Lower leg skin (tissue), 3 donors: ENCODE measurements around the gene DENND1A.

Experiments
- POLR2A ChIP-seq, 2 donors: fragments of 450-650 bp; IDR thresholded peaks; one replicate each; pipeline ENCODE4 v1.6.1; 2016 to 2017; ENCODE audit warnings: antibody characterized with exemption in 2 of 2, mild to moderate bottlenecking in 1 of 2, moderate library complexity in 1 of 2
- TF ChIP-seq, protein P1 (sequence below), 3 donors: fragments of 450-650 bp; IDR thresholded peaks; one replicate each; pipeline ENCODE4 v1.5.1; 2016; ENCODE audit warnings: antibody characterized with exemption in 3 of 3, mild to moderate bottlenecking in 3 of 3, moderate library complexity in 2 of 3

DNA sequence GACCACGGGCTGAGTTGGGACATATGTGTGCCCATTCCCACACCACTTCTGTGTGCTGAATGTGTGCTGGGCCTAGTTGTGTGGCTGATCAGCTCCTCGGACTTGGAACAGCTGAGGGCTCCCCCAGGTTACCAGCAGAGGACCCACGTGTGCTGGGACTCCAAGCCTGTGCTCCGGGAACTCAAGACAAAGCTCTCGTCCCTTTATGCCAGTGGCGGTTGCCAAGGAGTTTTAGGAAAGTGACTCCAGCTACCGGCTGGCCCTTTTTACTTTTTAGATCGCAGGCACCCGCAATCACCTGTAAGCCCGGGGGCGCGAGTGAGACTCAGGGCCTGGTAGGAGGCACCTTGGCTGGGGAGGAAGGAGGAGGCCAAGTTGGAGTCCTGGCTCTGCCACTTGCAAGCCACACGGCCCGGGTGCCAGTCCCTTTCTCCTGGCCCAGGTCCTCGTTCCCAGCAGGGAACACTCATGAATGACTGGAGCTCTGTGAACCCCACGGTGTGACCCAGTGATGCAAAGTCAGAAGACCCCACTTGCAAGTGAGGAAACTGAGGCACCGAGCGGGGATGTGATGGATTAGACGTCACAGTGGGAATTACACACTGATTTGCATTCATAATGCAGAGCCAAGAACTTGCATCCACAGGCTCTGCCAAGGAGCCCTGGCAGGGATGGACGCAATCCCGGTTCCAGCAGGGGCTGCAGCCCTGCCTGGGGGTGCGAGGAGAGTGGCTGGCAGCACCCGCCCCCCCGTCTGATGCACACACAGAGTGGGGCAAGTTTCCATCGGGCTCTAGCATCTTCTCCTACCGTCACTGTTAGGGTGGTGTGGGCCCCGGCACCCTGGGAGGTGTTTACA is 547.0 kb downstream of the DENND1A start:
- TF ChIP-seq, protein P1, sequence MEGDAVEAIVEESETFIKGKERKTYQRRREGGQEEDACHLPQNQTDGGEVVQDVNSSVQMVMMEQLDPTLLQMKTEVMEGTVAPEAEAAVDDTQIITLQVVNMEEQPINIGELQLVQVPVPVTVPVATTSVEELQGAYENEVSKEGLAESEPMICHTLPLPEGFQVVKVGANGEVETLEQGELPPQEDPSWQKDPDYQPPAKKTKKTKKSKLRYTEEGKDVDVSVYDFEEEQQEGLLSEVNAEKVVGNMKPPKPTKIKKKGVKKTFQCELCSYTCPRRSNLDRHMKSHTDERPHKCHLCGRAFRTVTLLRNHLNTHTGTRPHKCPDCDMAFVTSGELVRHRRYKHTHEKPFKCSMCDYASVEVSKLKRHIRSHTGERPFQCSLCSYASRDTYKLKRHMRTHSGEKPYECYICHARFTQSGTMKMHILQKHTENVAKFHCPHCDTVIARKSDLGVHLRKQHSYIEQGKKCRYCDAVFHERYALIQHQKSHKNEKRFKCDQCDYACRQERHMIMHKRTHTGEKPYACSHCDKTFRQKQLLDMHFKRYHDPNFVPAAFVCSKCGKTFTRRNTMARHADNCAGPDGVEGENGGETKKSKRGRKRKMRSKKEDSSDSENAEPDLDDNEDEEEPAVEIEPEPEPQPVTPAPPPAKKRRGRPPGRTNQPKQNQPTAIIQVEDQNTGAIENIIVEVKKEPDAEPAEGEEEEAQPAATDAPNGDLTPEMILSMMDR (IDR thresholded peaks at IDR 0.05): no peak
- no peak for TF ChIP-seq POLR2A (IDR thresholded peaks at IDR 0.05)
